NB4 (cell line): ENCODE measurements around the gene PCSK2.

Source experiments
- MAX ChIP-seq: IDR thresholded peaks from 2 replicates; pipeline ENCODE4 v1.6.1; 2011; ENCODE audit warnings: low read depth, low read length
- TF ChIP-seq, protein P1 (sequence below): IDR thresholded peaks from one replicate; pipeline ENCODE4 v1.5.1; 2012; ENCODE audit warnings: low read depth, low read length

GRCh38 chr20:17467120-17467655, 240.3 kb downstream of the PCSK2 start:
- TF ChIP-seq MAX, result no peak
- TF ChIP-seq, protein P1, sequence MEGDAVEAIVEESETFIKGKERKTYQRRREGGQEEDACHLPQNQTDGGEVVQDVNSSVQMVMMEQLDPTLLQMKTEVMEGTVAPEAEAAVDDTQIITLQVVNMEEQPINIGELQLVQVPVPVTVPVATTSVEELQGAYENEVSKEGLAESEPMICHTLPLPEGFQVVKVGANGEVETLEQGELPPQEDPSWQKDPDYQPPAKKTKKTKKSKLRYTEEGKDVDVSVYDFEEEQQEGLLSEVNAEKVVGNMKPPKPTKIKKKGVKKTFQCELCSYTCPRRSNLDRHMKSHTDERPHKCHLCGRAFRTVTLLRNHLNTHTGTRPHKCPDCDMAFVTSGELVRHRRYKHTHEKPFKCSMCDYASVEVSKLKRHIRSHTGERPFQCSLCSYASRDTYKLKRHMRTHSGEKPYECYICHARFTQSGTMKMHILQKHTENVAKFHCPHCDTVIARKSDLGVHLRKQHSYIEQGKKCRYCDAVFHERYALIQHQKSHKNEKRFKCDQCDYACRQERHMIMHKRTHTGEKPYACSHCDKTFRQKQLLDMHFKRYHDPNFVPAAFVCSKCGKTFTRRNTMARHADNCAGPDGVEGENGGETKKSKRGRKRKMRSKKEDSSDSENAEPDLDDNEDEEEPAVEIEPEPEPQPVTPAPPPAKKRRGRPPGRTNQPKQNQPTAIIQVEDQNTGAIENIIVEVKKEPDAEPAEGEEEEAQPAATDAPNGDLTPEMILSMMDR, result no peak
